Erythroblast (primary cell): ENCODE results near the gene ARHGEF28.

Experiments used
- GATA1 ChIP-seq: IDR thresholded peaks from 2 replicates; pipeline ENCODE4 v1.6.1; 2011; ENCODE audit warnings: low read depth, mild to moderate bottlenecking, control low read depth, low read length, moderate library complexity
- POLR2A ChIP-seq: IDR thresholded peaks from 2 replicates; pipeline ENCODE4 v1.6.1; 2011; ENCODE audit warnings: mild to moderate bottlenecking, low read length

DNA sequence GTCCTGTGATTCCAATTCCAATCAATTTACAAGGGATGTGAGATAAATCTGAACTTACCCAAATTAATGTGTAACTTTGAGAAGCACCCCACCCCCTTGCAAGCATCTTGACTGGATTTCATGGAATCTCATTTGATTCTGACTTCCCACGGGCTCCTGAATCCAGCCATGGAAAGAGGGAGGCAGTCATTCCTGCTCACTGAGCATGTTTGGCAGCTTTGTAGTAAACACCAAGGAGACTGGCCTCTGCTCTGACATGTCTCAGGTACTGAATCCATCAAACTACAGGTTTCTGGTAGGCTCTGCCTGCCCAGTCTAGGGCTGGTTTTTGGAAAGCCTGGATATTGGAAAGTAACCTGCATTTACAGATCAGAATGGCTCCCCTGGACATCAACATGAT, 357.6 kb downstream of the ARHGEF28 start:
- TF ChIP-seq POLR2A = no peak
- no peak for TF ChIP-seq GATA1
